Omental fat pad (tissue), 4 donors: Measurements from ENCODE around the gene TAS1R3. TPM values are rescaled to one million over a fixed set of nuclear protein-coding genes. Genes with fewer than 3 reads are reported as not detected.

Experiments
- ATAC-seq: fragments of 150-250 bp; one replicate; pipeline ENCODE4 v1.9.1; 2016; ENCODE audit warnings: mild to moderate bottlenecking, moderate library complexity; ENCODE audit not compliant: low FRiP score
- DNase-seq: peaks from one replicate; pipeline ENCODE4 v3.0.0-alpha.2; 2019; ENCODE audit warnings: low spot score
- CTCF ChIP-seq, 3 donors: fragments of 450-650 bp; IDR thresholded peaks; one replicate each; pipeline ENCODE4 v1.5.1; 2016 to 2017; ENCODE audit warnings: antibody characterized with exemption in 3 of 3, mild to moderate bottlenecking in 3 of 3, moderate library complexity in 2 of 3
- total RNA-seq, 4 donors: library from RNA; depleted of rRNA; stranded (reverse); fragments of >200 nt; gene quantifications; one replicate each; pipeline ENCODE4 v1.1.0, GENCODE V29; 2016

The TAS1R3 gene
- total RNA-seq, 4 donors from 2014 or later, result 0.12 to 0.32 (median 0.16) TPM

DNA sequence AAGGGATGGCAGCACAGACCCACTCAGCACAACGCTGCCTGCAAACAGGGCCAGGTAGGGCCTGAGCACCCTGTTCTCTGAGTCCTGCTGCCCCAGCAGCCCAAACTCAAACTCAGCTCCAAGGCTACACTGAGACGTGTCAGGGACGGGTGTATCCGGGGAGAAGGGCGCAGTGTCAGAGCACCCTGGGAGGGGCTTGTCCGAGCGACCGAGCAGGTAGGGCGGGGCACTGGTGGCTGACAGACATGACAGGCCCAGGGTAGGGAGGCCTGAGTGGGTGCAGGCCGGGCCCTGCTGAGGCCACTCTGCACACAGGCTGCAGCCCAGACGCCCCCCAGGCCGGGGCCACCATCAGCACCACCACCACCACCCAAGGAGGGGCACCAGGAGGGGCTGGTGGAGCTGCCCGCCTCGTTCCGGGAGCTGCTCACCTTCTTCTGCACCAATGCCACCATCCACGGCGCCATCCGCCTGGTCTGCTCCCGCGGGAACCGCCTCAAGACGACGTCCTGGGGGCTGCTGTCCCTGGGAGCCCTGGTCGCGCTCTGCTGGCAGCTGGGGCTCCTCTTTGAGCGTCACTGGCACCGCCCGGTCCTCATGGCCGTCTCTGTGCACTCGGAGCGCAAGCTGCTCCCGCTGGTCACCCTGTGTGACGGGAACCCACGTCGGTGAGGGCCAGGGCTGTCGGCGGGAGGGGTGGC, 45.3 kb upstream of the TAS1R3 start:
- TF ChIP-seq CTCF (IDR thresholded peaks at IDR 0.05), result no peak
- no peak for DNase-seq
- ATAC-seq, result no peak

- ATAC-seq (no peak), DNase-seq (no peak)
- TF ChIP-seq CTCF (IDR thresholded peaks at IDR 0.05), result no peak
Observed at GRCh38 chr1:1286313-1287261, 44.5 kb upstream of the TAS1R3 start.

DNA sequence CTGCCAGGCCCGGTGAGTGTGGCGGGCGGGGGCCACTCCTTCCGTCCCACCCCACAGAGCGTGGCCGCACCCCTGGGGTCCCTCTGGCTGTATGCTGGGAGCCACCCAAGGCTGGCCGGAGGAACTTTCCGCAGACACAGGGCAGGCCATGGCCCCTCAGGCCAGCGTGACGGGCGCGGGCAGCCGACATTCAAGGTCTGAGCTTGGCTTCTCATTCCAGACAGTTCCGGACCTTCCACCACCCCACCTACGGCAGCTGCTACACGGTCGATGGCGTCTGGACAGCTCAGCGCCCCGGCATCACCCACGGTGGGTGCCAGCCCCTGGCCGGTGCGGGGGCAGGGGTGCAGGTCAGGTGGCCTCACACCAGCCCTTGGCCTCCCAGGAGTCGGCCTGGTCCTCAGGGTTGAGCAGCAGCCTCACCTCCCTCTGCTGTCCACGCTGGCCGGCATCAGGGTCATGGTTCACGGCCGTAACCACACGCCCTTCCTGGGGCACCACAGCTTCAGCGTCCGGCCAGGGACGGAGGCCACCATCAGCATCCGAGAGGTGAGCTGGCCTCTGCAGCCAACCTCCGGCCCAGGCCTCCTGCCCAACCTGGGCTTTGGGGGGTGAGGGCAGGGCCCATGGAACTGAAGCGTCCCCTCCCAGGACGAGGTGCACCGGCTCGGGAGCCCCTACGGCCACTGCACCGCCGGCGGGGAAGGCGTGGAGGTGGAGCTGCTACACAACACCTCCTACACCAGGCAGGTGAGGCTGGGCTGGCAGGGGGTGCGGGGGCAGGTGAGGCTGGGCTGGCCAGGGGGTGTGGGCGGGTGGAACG, 43.6 kb upstream of the TAS1R3 start:
- ATAC-seq (no peak), DNase-seq (no peak)
- TF ChIP-seq CTCF (IDR thresholded peaks at IDR 0.05), result no peak

DNA sequence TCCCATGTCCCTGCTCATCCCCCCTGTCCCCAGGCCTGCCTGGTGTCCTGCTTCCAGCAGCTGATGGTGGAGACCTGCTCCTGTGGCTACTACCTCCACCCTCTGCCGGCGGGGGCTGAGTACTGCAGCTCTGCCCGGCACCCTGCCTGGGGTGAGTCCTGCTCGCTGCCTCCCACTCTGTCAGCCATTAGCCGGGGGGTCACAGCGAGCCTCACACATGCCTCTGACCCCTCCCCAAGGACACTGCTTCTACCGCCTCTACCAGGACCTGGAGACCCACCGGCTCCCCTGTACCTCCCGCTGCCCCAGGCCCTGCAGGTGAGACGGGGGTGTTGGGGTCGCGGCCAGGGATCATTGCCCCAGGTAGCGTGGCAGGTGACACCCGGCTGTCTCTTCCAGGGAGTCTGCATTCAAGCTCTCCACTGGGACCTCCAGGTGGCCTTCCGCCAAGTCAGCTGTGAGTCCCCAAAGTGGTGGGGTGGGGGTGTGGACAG, 40.8 kb upstream of the TAS1R3 start:
- DNase-seq, result peak; percentile 60
- peak; percentile 10 for ATAC-seq
- TF ChIP-seq CTCF (IDR thresholded peaks at IDR 0.05), result peak in 1 of 3 donors; percentile 41

DNA sequence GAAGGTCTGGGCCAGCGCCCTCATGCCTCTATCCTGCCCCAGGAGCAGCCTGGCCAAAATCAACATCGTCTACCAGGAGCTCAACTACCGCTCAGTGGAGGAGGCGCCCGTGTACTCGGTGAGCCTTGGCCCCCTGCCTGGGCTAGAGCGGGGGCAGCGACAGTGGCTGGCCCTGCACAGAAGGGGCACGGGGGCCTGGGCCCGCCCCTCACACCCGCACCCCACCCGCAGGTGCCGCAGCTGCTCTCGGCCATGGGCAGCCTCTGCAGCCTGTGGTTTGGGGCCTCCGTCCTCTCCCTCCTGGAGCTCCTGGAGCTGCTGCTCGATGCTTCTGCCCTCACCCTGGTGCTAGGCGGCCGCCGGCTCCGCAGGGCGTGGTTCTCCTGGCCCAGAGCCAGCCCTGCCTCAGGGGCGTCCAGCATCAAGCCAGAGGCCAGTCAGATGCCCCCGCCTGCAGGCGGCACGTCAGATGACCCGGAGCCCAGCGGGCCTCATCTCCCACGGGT, 40.0 kb upstream of the TAS1R3 start:
- ATAC-seq (peak; percentile 31), DNase-seq (no peak)
- no peak for TF ChIP-seq CTCF (IDR thresholded peaks at IDR 0.05)
